WI38 (cell line): ENCODE measurements around the gene HSPA9.

Experiments used
- H3K4me3 ChIP-seq: 2 replicates; pipeline ENCODE4 v1.5.1; 2011; ENCODE audit warnings: low read depth, mild to moderate bottlenecking, control low read depth, low read length
- CTCF ChIP-seq: IDR thresholded peaks from 2 replicates; pipeline ENCODE4 v1.5.1; 2012; ENCODE audit warnings: low read depth, mild to moderate bottlenecking, control low read depth, low read length

The HSPA9 gene

GRCh38 chr5:138545919-138546562, 29.2 kb downstream of the HSPA9 start:
- no peak for TF ChIP-seq CTCF
- no peak overlapping the region for H3K4me3 ChIP-seq

- TF ChIP-seq CTCF = no peak
- H3K4me3 ChIP-seq = peak overlapping the region; percentile 98
Observed at GRCh38 chr5:138544181-138545134, 30.7 kb downstream of the HSPA9 start.

- H3K4me3 ChIP-seq = peak overlapping the region; percentile 98
- TF ChIP-seq CTCF = no peak
Observed at GRCh38 chr5:138543730-138544104, 31.5 kb downstream of the HSPA9 start.

GRCh38 chr5:138542956-138543729, 32.1 kb downstream of the HSPA9 start, which contains the start of gene ETF1:
ETF1 (minus strand) TSS chr5:138543236; CDS start chr5:138542918, 318 bp downstream.
- TF ChIP-seq CTCF = no peak
- H3K4me3 ChIP-seq = peak within 1 kb of the TSS; percentile 98

- no peak for TF ChIP-seq CTCF
- peak overlapping the region; percentile 98 for H3K4me3 ChIP-seq
Observed at GRCh38 chr5:138542180-138542955, 32.8 kb downstream of the HSPA9 start.

- no peak for TF ChIP-seq CTCF
- H3K4me3 ChIP-seq = peak overlapping the region; percentile 98
Observed at GRCh38 chr5:138541511-138542179, 33.6 kb downstream of the HSPA9 start.
